GM06990 (cell line): ENCODE data around the gene ZDHHC18.
A peak's percentile ranks its signal among the peaks of the same experiment; 100 is the strongest.

Source experiments
- DNase-seq: peaks from one replicate; pipeline ENCODE4 v3.0.0-alpha.2; 2011; ENCODE audit not compliant: insufficient read length; ENCODE audit errors: extremely low read depth
- H3K27me3 ChIP-seq: replicated peaks from 2 replicates; pipeline ENCODE4 v1.6.0; 2011; ENCODE audit warnings: low read length; ENCODE audit not compliant: control insufficient read depth, insufficient read depth
- H3K36me3 ChIP-seq: 2 replicates; pipeline ENCODE4 v1.5.1; 2011; ENCODE audit warnings: low read length; ENCODE audit not compliant: control insufficient read depth, insufficient read depth
- H3K4me3 ChIP-seq: replicated peaks from 2 replicates; pipeline ENCODE4 v1.5.1; 2011; ENCODE audit warnings: low read depth, mild to moderate bottlenecking, control low read depth, low read length
- TF ChIP-seq, protein P1 (sequence below): IDR thresholded peaks from 2 replicates; pipeline ENCODE4 v1.5.1; 2011; ENCODE audit warnings: low read length, control low read depth, mild to moderate bottlenecking, inconsistent platforms; ENCODE audit not compliant: insufficient read depth, poor library complexity, severe bottlenecking

Gene ZDHHC18

DNA sequence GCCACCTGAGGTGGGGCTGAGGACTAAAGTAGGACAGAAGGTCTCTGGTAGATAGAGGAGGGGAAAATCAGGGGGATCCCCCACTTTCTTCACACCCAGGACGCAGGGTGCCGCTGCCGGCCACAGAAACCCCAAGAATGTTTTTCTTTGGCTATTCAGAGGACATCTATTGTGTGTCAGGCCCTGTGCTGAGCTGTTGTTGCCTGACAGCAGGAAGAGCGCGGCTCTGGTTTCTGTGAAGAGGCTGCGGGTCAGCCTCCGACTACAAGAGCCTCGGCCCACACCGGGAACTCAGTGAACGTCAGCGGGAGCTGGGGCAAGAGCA is 39.1 kb upstream of the ZDHHC18 start:
- Histone ChIP-seq H3K36me3 (no peaks in the 10 kb centered on the region; the same call in none of the 2 replicates), H3K4me3 (peak overlapping the region; percentile 80), H3K27me3 (no peaks in the 10 kb centered on the region)
- TF ChIP-seq, protein P1, sequence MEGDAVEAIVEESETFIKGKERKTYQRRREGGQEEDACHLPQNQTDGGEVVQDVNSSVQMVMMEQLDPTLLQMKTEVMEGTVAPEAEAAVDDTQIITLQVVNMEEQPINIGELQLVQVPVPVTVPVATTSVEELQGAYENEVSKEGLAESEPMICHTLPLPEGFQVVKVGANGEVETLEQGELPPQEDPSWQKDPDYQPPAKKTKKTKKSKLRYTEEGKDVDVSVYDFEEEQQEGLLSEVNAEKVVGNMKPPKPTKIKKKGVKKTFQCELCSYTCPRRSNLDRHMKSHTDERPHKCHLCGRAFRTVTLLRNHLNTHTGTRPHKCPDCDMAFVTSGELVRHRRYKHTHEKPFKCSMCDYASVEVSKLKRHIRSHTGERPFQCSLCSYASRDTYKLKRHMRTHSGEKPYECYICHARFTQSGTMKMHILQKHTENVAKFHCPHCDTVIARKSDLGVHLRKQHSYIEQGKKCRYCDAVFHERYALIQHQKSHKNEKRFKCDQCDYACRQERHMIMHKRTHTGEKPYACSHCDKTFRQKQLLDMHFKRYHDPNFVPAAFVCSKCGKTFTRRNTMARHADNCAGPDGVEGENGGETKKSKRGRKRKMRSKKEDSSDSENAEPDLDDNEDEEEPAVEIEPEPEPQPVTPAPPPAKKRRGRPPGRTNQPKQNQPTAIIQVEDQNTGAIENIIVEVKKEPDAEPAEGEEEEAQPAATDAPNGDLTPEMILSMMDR = no peak
- no peak for DNase-seq

DNA sequence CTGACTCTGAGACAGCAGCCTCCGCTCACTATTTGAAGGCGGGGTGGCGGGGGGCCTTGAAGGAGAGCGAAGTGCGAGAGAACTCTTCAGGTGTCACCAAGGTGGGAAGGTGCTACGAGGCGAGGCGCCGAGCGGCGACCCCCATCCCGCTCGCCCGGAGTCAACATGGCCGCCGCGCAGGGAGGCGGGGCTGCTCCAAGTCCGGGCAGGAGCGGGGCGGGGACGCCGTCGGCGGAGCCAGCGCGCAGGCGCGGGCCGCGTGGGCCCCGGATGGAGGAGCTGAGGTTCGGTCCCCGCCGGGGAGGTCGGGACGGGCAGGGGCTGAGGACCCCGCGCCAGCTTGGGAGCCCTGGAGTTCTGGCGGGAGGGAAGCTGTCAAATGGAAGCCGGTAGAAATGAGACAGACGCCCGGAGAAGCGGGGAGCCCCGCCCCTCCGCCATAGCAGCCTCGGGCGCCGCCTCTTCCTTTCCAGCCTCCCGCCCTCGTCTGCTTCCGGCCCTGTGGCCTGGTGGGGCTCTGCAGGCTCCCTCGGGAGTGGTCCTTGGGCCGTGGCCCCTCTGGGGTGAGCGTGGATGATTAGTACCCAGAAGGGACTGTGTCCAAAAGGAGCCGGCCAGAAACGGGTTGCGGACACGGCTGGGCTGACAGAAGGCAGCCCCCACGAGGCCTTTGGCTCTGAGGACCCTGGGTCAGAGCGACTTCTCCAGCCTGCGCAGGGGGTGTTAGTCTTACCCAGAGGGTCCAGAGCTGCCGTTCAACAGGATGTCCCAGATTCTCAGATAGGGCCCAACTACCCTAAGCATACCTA is 38.6 kb upstream of the ZDHHC18 start, which contains the start of gene PIGV:
Gene PIGV (plus strand): TSS at position 245 of the 809 bp plus-strand sequence. CDS start 2,866 bp downstream, outside the sequence.
- peak; percentile 93 for DNase-seq
- Histone ChIP-seq H3K36me3 (peaks cover 2% of the 10 kb centered on the region), H3K4me3 (peak within 1 kb of the TSS; percentile 80), H3K27me3 (no peaks in the 10 kb centered on the region)
- TF ChIP-seq, protein P1 = no peak

DNA sequence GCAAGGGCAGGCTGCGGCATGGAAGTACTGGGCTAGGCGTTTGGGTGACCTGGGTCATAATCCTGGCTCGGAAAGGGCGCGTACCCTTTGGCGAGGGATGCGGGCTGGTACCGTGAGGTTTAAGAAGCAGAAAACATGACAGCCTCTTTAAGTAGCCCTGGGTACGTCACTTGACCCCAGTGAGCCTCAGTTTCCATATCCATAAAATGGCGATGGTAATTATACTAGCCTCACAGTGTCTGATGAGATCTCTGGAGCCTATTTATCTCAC is 38.0 kb upstream of the ZDHHC18 start:
- TF ChIP-seq, protein P1 = no peak
- Histone ChIP-seq H3K36me3 (peaks cover 4% of the 10 kb centered on the region), H3K4me3 (peak overlapping the region; percentile 80), H3K27me3 (no peaks in the 10 kb centered on the region)
- no peak for DNase-seq

DNA sequence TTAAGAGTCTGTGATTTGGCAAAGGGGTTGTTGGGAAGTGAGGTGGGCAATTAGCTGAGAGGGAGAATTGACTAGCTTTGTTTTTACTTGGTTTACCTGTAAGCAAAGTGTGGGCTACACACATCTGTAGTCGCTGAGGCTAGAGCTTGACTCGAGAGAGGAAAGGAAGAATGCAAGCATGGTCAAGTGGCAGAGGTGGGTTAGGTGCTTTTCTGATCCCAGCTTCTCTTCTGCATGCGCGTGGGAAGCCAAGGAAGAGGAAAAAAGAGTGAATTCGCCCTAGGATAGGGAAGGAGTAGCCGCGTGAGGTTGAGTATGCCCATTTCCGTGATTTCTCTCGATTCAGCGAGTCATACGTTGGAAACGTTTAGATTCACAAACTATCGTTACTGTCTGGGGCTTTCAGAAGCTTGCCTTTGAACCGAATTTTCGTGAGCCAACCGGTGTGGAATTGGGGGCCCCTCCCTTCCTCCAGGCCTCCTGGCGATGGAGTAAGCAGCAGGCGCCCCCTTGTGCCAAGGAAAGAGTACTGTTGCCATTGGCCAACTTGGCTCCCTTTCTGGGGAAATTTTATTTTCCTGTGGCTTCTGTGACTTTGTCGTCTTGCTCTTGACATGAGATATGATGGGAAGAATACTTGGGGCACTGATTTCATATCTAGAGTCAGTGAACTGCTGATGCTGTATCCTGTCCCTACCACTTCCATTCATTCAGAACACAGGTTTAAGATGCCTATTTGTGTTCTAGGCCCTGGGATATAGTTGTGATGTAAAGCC is 37.5 kb upstream of the ZDHHC18 start:
- peaks cover 5% of the 10 kb centered on the region for H3K36me3 ChIP-seq
- TF ChIP-seq, protein P1 = peak; percentile 94
- peak; percentile 56 for DNase-seq
- H3K4me3 ChIP-seq = peak overlapping the region; percentile 80
- no peaks in the 10 kb centered on the region for H3K27me3 ChIP-seq

DNA sequence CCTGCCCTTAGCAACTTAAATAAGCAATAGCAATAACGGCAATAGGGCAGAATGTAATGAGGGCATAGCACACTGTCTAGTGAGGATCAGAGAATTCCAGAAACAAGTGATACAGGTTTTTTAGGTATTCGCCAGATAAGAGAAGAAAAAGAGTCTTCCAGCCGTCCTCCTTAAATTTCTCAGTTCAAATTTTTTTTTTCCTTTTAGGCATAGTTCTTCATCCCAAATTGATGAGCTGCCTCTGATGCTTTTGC is 36.9 kb upstream of the ZDHHC18 start:
- no peaks in the 10 kb centered on the region for H3K27me3 ChIP-seq
- H3K4me3 ChIP-seq = peak overlapping the region; percentile 19; the same call in 1 of the 2 replicates
- H3K36me3 ChIP-seq = peaks cover 10% of the 10 kb centered on the region
- no peak for DNase-seq
- TF ChIP-seq, protein P1 = no peak
